HL-60/S4 treated with phorbol 12-myristate 13-acetate at 8.2 ng/mL for 4 days and 3 days (cell line): Measurements from ENCODE around the gene PSTPIP1.
"Not testable (repeated sequence)": the region's sequence is repeated elsewhere in the genome, so short reads cannot be mapped to it uniquely, and the experiment has no call there.

Experiments used
- in situ Hi-C: fragments of 300-500 bp; cut with MboI; formaldehyde crosslinking; loops from 2 replicates; pipeline ENCODE4 v1.15.0; 2022; ENCODE audit warnings: low sequenced_read_pairs

PSTPIP1 gene

DNA sequence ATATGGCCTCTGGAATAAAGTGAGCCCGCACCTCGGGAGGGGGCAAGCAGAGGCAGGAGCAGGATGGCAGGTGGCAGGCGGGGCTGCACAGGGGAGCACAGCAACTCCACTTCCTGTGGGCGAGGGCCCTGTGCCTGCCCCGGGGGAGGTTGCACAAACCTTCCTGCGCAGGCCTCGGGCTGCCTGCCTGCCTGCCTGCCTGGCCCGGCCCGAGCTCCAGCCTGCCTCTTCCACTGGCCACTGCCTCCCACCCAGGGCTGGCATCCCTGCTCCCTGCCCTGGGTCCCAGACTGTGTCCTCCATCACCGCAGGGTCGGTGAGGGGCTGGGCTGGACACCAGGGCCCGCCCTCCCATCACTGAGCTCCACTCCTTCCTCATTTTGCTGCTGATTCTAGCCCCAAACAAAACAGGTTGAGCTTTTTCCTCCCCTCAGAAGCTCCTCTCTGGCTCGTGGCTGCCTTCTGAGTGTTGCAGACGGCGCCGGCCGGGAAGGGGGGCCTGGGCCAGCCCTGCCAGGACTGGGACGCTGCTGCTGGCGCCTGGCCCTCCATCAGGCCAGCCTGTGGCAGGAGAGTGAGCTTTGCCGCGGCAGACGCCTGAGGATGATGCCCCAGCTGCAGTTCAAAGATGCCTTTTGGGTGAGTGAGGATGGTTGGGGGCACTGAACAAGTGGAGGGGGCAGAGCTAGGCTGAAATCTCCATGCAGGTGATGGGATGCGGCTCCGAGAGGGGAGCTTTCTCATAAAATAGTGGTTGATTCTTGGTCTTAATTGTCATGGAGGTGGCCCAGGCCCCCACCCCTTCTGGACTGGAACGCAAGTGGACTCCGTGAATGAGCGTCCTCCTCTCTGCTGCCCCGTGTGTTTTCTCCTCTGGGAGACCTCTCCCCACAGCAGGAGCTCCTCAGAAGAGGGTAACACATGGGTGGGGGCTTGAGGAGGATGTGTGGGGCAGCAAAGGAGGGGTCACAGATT, at the start of gene PSTPIP1:
Gene PSTPIP1 (plus strand): TSS at position 156 of the 975 bp plus-strand sequence. CDS start 448 bp downstream, at position 604.
- in situ Hi-C loops: no loop called here

DNA sequence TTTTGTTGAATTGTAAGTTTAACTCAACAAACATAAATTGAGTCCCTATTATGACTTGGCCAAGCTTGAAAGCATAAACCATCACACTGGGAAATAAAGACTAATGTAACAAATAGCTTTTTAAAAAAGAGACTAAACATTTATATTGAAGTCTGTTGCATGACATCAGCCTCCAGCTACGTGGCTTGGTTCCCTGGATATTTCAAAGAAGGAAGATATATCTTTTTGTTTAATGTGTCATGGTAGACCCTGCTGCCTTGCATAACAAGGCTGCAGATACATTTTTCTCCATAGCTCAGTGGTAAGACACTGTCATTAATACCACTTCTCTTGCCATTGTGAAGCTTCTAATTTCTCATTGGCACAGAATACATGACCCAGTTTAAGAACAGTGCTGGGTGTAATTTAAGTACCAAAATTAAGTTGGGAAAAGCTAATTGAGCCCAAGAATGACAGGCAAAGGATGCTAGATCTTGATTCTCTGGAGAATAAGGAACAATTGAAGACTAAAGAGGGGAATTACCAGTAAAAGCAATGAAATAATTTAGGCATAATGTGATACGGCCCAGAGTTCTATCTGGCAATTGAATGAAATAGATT, 49.3 kb upstream of the PSTPIP1 start:
- in situ Hi-C loops: loop anchor here (25.0 kb wide), 1 partner anchor 542 kb away; no protein-coding TSS in a partner anchor

DNA sequence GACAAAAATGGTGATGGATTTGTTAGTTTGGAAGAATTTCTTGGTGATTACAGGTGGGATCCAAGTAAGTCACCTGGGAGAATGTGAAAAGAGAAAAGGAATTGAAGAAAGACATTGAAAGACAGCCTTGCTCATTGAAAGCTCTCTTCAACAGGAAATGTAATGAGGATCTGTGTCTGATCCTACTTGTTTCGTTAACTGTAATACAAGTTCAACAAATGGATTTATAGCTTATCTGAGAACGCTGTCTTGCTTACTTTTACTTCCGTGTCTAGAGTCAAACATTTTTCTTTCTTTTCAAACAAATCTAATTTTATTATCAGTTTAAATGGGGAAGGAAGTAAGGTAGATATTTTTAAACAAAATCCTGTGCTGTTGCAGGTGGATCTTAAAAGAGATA, 47.5 kb upstream of the PSTPIP1 start:
- in situ Hi-C loops: loop anchor here (25.0 kb wide), 1 partner anchor 540 kb away; no protein-coding TSS in a partner anchor

DNA sequence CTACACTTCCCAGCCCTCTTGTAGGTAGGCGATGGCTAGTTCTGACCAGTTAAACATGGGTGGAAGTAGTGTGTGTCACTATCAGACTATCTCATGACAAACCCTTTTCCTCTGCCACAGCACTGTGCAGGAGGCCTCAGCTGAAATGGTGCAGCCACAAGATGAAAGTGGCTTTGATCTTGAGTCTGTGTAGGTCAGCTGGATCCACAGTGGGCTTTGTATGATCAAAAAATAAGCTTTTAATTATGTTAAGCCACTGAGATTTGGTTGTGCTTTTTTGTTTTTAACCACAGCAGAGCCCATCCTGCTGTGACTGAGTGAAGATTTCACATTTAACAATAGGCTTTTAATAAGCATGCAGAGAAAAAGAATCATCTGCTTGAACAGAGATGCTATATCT, 43.7 kb upstream of the PSTPIP1 start:
- in situ Hi-C loops: no loop called here

GRCh38 chr15:76953913-76954312, 41.0 kb upstream of the PSTPIP1 start:
- in situ Hi-C loops: no loop called here

DNA sequence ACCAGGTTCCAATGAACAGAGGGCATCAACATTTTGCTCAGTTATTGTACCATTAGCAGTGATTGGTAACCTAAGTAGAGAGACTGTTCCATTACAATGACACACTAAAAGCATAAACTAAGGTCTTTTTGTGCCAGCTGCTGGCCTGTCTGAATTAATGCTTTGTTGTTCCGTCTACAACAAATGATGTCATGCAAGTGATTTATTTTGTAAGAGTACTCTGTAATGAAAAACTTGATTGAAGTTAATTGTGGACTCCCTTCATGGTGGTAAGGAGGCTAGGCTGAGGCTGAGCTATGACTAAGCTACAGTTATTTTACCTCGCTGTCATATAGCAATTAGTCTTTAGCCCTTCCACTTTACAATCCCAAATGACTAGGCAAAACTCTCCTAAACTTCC, 40.2 kb upstream of the PSTPIP1 start:
- in situ Hi-C loops: no loop called here

DNA sequence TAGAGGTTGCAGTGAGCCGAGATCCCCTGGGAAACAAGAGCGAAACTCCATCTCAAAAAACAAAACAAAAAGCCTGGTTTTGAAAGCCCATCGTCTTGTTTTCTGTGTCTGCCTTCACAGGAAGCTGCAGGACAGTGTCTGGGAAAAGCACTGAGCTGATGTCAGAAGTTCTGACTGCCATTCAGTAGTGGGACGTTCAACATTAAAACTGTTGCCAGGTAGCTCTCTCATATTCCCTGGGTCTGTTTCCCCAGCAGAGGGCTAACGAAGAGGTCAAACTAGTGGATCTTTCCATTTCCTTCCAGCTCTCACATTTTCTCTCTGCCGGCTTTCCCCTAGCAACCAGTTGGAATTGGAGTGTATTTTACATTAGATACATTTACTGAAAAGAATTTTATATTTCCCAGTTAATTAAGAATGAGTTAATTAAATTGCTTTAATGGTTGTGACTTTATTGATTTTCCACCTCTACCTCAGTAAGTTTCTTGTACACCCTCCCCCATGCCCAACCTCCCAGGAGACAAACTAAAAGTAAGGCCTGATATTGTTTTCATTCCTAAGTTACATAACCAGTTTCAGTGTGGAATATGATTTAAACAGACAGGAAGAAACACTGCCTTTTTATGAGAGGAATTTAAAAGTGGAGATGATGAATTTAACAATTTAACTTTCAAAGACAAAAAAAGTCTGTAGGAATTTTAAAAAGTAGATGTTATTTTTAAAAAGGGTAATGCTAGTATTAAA, 33.5 kb upstream of the PSTPIP1 start:
- in situ Hi-C loops: no loop called here

DNA sequence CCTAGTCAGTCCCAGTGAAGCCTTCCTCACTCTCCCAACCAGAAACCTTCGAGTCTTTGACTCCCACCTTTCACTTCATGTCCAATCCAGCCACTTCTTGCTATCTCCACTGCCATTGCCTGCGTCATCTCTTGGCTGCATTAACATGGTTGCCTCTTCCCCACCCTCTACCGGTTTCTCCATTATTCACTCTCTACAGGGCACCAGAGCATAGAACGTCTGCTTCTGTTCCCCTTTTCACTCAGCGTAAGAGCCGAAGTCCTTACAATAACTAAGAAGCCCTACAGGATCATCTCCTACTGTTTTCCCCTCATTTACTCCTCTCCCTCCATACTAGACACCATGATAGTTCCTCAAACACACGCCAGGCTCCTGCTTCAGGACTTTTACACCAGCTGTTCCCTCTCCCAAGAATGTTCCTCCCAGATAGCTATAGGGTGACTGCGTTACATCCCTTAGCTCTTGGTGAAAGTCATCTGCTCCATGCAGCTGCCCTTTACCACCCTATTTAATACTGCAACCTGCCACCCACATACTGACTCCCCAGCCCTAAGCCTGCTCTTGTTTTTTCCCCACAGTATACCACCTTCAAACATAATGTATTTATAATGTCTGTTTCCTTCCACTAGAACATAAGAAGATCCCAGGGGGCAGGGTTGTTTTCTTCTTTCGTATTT, 32.5 kb upstream of the PSTPIP1 start:
- in situ Hi-C loops: no loop called here

DNA sequence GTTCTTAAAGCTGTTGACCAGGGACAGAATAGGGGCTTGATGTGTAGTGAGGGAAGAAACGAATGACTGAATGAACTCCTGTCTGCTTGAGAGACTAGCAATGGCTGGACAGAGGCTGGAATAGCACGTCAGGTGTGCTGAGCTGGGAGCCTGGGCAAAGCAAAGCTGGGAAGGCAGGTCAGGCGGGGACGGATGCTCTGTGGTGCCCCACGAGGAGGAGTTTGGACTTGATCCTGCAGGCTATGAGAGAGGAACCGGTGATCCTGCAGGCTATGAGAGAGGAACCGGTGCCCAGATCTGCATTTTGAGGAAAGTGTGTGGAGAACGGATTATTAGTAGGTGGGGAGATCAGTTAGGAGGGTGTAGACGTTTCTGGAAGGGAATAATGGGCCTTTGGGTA, 31.3 kb upstream of the PSTPIP1 start:
- in situ Hi-C loops: no loop called here

DNA sequence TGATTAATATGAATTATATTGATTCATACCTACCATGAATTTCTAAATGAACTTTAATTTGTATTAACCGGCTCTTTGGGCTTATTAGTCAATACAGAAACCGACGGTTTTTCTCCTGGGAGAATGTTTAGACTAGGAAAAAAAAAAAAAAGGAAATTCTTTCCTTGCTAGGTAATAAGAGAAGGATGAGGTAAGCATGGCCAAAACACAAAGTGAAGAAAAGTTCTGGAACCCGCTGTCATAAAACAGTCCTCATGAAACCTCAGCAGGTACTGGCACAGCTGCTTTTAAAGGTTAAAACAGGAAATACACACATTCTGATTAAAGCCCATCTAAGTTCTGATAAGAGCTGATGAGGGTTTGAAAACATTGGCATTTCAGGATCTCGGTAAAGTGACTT, 30.8 kb upstream of the PSTPIP1 start:
- in situ Hi-C loops: no loop called here

- in situ Hi-C loops: not testable (repeated sequence)
Observed at GRCh38 chr15:76966051-76966450, 28.9 kb upstream of the PSTPIP1 start.

DNA sequence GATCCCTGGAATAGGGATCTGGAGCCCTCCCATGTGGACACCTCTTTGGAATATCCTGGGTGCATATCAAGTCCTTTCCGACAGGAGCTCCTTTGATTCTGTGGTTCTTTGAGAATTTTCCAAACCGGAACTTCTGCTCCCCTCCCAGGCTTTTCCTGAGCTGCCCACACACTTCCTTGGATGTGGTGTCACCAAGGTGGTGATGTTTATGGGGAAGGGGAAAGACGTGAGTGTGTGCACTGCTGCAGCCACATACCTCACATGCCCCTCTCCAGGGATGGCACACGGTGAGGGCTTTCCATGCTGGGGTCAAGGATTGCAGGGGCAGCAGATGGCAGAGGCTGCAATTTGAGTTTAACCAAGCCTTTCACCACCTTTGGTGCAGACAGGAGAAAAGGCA, 27.9 kb upstream of the PSTPIP1 start:
- in situ Hi-C loops: no loop called here

DNA sequence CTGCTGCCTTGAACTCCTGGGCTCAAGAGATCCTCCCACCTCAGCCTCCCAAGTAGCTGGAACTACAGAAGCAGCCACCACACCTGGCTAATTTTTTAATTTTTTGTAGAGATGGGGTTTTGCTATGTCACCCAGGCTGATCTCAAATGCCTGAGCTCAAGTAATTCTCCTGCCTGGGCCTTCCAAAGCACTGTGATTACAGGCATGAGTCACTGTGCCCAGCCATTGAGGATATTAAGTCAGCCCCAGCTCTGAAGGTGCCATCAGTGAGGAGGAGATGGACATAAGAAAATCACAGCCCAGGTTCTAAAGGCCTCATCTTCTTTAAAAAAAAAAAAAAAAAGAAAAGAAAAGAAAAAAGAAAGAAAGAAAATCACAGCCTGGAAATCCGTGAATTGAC, 26.6 kb upstream of the PSTPIP1 start:
- in situ Hi-C loops: no loop called here

DNA sequence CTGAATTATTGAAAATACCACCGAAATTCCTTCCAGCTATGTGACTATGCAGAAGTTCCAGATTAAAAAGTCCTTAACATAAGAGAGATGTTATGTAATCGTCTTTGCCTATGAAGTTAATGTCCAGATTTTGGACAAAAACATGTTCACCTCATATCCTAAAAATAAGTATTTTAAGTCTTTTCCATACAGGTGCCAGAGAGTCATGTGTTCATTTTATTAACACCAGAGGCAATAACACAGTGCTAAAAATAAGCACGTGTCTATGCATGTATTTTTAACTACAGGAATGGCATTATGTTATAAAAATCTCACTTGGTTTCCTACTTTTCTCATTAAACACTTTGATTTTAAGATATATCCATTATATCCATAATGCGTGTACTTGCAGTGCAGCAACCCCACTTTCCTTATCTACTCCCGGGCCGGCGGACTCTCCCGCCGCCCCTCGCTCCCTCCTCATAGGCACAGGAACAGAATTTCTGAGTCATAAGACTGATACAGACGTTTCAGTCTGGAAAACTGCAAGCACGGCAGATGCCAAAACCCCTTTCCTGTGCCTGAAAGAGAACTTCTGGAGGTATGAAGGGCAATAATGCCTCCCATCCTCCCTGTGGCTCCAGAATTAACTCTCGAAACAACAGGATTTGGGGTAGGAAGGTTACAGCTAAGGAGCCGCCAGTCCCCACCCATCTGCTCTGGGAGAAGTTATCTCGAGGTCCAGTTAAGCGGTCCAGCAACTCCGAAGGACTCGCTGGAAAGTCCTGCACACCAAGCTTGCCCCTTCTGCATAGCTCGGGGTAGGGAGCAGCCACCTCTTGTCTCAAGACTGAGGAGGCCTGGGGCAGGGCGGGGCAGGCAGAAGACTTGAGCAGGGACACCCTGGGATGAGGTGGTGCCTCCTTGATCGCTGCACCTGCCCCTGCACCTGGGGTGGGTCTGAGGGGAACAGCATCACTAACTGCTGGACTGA, 22.3 kb upstream of the PSTPIP1 start:
- in situ Hi-C loops: no loop called here

DNA sequence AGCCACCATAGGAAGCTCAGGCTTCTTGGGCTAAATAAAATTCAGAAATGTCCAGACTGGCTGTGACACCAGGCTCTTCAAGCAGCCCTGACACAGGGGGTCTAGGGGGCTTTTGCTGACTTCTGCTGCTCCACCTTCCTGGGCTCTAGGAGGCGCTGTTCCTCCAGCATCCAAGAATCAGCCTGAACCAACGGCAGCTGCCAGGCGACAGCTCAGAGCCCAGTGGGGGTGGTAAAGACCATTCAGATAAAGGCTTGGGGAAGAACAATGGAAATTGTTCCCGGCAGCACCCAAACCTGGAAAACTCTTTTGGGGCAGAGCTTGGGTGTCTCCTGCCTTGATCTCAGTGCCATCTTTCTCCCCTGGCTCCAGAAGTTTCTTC, 21.6 kb upstream of the PSTPIP1 start:
- in situ Hi-C loops: no loop called here

- in situ Hi-C loops: no loop called here
Observed at GRCh38 chr15:76973906-76974305, 21.0 kb upstream of the PSTPIP1 start.

GRCh38 chr15:76974456-76975036, 20.4 kb upstream of the PSTPIP1 start:
- in situ Hi-C loops: no loop called here

- in situ Hi-C loops: no loop called here
Observed at GRCh38 chr15:76976141-76976540, 18.8 kb upstream of the PSTPIP1 start.

GRCh38 chr15:76976572-76977270, 18.2 kb upstream of the PSTPIP1 start:
- in situ Hi-C loops: no loop called here
